HUDEP-2 (cell line): ENCODE results near the gene LRRC8B.
"Not testable (repeated sequence)": the region's sequence is repeated elsewhere in the genome, so short reads cannot be mapped to it uniquely, and the experiment has no call there.

Source experiments
- DNase-seq, 76 experiments: peaks; one replicate each; lab custom pipeline; 2025; ENCODE audit not compliant: unreplicated experiment in 76 of 76; lab: John Stamatoyannopoulos, UW

Gene LRRC8B

DNA sequence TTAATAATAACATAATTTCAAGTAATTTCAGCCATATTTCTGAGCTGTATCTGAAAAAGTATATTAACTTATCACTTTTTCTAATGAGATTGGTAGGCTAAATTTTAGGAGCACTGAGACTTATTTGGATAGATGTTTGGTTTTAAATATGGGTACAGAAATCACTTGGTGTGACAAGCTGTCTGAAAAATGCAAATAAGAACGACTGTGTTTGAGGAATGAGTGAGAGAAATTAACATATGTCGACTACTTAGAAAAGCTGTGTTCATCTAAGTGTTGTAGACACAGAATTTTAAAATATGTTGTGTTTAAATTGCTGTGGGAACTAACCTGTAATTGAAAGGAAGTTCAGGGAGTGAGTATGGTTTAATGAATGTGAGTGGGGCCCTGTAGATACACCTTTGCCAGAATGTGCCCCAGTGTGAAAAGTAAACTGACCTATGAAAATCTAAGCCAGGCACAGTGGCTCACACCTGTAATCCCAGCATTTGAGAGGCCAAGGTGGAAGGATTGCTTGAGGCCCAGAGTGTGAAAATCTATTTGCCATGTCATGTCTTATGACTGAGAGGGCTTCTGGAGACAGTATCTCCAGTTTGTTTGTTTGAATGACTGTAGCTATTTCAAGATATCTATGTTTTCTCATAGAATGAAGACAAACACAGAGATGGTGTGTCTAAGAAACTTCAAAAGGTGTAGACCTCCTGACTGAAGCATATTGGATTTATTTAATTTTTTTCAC is 54.5 kb downstream of the LRRC8B start:
- no peak for DNase-seq

DNA sequence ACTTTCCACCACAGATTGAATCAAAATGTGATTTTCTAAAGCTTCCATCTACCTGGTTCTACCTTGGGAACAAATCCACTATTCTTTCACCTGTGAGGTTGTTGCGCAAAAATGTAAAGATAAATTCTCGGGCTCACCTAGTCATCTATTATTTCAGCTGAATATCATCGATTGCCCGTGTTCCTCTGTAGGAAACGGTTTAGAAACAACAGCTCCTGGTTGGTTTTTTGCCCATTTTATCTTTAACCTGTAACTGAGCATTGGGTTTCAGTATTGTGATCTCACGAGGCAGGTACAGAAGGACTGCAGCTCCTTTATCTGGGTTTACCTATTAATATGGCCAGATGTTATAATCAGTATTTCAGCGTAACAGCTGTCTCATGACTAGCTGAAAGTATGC is 55.4 kb downstream of the LRRC8B start:
- DNase-seq, result no peak

DNA sequence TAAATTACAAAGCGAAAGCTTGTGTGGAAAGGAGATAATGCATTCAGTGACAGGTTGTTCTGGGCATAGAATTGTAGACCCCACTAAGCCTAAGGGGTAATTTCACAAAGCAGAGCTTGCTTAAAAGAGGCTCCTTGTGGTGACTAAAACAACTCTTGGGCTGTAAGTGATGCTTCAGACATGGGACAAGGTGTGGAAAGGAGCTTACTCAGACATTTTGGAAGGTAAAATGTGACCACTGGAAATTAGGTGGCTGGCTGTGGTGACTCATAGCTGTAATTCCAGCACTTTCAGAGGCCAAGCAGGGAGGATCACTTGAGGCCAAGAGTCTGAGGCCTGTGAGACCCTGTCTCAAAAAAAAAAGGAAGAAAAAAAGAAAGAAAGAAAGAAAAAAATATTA is 57.2 kb downstream of the LRRC8B start:
- no peak for DNase-seq

DNA sequence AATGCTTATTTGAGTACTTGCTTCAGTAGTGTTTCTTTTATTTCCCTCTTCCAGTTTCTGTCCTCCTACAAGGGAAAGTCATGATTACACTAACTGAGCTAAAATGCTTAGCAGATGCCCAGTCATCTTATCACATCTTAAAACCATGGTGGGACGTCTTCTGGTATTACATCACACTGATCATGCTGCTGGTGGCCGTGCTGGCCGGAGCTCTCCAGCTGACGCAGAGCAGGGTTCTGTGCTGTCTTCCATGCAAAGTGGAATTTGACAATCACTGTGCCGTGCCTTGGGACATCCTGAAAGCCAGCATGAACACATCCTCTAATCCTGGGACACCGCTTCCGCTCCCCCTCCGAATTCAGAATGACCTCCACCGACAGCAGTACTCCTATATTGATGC is 57.9 kb downstream of the LRRC8B start:
- no peak for DNase-seq

DNA sequence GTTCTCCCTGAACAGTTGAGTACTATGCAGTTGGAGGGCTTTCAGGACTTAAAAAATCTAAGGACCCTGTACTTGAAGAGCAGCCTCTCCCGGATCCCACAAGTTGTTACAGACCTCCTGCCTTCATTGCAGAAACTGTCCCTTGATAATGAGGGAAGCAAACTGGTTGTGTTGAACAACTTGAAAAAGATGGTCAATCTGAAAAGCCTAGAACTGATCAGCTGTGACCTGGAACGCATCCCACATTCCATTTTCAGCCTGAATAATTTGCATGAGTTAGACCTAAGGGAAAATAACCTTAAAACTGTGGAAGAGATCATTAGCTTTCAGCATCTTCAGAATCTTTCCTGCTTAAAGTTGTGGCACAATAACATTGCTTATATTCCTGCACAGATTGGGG is 59.6 kb downstream of the LRRC8B start:
- no peak for DNase-seq

DNA sequence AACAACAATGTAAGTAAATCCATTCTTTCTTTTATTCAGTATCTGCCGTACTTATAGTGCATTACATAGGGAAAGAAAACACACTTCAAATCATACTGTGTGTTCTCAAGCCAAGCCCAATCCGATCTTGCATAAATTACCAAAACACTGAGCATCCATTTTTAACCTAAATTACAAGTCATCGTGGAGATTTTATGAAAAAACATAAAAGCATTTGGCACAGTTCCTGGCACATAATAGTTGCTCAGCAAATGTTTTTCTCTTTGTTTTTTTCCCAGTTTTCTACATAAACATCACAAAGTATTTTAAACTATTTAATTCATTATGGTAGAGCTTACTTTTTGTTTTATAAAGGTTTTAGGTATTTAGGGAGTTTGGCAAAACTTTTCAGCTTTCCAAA is 60.2 kb downstream of the LRRC8B start:
- DNase-seq, result no peak

DNA sequence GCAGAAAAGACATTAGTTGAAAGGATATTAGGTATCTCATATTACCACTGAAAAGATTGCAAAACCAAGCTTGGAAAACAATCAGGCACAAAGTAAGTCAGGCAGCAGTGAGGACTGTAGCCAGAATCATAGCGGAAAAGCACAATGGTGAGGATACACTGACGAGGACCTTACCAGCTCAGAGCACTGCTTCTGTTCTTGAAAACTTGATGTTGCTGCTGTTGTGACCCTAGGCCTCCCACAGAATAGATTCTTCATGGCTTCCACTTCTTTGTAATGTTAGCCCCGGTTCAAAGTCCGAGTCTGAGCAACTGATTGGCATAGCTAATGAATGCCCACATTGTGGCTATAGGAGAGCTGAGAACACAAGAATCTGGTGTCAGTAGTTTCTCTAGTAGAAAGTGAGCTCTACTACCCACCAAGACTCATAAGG is 63.1 kb downstream of the LRRC8B start:
- DNase-seq, result no peak

DNA sequence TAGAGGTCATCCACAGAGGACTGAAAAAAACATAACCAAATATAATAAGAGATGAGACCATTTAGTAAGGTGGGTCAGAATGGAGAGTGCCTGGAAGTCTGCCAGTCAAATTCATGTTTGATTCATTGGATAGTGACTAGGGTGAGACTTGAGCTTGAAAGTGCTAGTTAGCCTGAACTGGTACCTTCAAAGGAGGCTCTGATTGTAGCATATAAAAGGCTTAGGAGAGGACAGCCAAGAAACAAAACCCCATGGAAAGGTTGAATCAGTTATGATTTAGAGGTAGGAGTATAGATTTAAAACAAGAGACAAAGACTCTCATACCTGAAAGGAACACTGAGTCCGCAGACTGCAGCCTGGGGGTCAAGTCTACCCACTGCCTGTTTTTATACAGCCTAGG is 63.9 kb downstream of the LRRC8B start:
- no peak for DNase-seq

DNA sequence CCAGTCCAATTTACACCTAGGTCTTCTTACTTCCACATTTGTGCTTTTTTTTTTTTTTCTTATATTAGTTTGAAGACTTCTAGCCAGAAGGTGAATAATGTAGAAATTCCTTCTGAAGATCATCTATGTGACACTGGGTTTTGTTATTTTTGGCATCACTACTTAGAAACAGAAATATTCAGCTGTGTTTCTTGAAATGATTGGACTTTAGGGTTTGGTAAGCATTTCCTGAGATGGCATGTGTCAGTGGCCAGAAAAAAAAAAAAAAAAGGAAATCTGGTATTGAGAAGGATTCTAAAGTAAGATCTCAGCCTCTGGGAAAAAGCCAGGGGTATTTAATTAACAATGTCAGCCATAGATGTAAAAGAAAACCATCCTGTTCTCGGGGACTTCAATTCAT is 64.9 kb downstream of the LRRC8B start:
- DNase-seq, result no peak

DNA sequence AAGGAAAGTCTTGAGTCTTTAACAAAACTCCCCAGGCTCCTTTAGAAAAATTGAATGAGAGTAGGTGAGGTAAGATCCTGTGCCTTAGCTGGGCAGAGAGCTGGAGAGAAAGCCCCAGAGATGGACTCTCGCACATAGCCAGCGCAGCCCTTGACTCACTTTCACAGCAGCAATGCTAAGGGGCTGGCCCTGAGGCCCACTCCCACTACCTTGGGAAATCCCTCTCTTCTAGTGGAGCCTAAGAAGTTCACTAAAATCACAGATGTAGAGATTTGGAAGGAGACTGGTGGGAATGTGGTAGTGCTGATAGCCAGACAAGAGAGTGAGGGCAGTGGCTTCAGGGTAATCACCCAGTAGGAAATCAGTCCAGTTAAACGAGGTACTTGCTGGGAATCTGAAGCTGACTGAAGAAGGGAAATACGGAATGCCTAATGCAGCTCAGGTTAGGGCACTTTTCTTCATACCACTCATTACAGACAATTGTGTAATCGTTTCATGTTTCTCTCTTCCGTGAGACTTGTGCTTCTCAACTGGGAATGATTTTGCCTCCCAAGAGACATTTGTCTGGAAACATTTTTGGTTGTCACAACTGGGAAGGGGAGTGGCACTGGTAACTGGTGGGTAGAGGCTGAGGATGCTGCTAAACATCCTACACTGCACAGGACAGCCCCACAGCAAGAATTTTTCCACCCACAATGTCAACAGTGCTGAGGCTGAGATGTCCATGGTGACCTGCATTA is 65.9 kb downstream of the LRRC8B start:
- DNase-seq, result no peak

DNA sequence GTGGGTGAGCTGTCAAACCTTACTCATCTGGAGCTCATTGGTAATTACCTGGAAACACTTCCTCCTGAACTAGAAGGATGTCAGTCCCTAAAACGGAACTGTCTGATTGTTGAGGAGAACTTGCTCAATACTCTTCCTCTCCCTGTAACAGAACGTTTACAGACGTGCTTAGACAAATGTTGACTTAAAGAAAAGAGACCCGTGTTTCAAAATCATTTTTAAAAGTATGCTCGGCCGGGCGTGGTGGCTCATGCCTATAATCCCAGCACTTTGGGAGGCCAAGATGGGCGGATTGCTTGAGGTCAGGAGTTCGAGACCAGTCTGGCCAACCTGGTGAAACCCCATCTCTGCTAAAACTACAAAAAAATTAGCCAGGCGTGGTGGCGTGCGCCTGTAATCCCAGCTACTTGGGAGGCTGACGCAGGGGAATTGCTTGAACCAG is 68.3 kb downstream of the LRRC8B start:
- DNase-seq, result not testable (repeated sequence)

DNA sequence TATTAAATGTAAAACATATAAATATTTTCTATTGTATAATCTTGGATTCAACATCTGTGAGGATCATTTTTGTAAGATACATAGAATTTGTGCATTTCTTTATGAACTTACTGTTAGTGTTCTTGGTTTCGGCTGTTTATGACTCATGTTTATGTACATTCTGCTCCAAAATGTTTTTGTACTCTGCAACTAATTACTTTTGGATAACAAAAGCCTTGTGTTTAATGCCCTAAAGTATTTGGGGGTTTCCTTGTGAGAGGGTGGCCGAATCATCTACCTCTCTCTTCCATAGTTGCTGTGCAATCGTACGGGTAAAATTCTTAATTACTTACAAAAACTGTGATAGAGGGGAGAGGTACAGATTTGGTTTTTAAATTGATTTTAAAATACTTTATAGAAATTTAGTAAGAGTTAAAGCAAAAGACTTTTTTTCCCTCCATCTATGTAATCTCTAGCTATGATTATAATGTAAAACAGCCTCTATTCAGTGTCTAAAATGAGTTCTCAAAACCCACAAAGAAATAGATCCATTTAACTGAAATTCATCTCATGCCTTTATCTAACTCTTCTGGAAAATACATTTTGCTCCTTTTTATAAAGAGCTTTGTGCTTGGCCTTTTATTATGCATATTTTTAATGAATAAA is 69.6 kb downstream of the LRRC8B start:
- no peak for DNase-seq

DNA sequence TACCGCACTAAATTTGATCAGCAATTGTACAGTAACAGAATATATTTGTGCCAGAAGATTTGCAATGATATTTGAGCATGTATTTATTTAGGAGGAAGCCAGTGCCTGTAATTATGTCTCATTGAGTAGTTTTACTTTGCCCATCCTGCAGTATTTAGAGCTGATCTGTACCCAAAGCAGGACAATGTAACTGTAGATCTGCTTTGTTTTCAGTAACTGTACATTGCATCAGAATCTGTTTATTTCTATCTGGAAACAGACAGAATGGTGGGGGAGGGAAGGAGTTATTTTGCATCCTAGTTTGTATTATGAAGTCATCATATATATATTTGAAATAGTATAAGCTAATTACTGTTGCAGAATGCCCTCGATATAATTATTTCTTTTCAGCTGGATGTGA is 72.1 kb downstream of the LRRC8B start:
- DNase-seq, result no peak

DNA sequence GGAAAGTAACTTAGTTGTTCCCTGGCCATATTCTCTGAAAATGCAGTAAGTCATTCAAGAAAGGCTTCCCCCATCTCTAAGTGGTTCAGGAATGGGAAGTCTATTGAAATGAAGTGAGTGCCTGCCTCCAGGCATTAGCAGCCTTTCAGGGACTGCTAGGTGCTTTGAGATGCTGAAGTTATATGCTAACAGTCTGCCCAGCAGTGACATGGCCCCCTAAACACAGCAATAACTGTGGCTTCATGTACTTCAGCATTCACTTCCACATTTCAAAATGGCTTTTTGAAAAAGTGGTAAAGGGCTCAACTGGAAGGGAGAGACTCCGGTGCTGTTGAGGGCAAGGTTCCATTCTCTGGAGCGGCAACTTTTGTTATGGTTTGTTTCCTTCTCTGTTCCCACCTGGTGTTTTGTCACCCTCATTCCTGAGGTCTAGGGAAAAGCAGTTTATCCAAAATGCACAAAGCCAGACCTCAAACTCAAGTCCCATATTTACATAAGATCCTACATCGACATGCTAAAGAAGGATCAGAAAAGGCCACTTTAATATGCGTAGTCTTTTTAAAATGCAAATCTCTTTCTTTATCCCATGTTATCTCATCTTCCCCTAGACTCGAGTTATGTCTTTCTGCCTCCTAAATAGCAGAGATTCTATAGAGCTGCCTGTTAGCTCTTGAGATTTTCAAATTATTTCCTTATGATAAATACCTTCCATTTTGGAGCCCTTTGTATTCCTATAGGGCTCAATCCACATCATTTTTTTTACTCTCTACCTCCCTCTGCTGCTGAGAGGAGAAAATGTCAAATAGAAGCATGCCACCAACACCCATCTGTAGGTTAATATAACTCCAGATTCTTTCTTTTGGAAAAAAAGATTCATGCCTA is 74.1 kb downstream of the LRRC8B start:
- DNase-seq, result peak in 28 of 76 experiments; percentile 6 to 56 (median 26)

DNA sequence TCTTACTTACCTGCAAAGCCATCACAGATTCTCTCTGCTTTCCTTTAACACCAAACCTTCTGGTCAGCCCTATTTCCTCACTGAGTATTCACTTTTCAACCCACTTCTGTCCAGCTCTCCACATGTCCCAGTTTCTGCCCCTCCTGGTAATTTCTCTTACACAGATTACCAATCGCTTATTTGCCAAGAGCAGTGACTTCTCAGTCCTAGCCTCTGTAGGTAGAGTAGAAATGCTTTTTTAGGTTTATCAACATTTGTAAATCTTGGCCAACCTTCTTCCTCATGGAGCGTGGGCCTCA is 74.7 kb downstream of the LRRC8B start:
- DNase-seq, result no peak

DNA sequence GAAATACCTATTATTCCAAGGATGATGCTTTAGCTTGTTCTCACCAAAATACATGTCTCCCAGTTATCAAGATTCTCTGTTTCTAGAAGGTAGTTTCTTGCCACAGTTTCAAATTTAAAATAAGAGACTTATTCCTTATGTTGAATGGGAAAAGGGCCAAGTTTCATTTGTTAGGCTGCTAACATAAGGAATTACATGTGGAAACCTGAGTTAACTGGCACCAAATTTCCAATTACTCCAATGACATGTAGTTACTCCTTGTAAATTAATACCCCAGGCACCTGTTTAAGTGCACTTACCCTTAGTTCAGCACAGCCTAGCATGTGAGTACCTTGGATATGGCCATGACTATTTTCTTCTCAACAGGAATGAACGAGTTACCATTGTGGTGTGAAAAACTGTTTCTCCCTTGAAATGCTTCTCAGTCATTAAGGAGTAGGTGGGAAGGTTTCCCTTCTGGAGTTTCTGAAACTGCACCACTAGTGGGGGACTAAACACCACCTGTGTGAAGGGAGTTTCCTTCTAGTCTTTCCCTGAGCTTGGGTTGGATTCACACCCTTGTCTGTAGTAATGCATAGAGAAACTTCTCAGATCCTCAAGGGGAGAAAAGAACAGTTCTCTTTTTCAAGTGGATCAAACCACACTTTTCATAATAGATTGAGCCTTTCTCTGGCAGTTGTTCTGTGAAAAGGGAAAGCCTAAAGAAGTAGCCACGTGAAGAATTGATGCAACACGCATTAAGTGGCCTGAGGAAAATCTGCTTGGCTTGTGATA is 76.0 kb downstream of the LRRC8B start:
- DNase-seq, result no peak

DNA sequence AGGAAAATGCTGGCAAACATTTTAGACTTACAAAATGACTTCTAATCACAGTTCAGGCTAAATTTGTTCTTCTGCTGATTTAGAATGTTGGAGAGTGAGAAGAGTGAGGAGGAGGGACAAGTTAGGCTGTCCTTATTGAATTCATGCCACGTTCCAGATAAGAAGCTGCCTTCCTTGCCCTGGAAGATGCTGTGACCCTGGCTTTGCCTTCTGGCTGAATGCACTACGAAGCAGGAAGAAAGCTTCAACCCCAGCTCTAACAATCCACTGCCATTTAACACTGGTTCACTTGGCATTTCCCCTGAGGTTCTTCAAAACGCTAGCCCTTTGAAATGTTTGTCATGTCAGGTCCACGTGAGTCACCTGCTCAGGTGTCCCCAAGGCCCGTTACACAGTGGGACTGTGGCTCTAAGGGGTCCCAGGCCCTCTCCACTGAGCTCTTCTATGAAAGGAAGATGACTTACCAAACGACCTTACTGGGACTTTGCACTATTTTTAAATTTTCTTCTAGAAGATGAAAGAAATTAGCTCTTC is 78.3 kb downstream of the LRRC8B start:
- no peak for DNase-seq

DNA sequence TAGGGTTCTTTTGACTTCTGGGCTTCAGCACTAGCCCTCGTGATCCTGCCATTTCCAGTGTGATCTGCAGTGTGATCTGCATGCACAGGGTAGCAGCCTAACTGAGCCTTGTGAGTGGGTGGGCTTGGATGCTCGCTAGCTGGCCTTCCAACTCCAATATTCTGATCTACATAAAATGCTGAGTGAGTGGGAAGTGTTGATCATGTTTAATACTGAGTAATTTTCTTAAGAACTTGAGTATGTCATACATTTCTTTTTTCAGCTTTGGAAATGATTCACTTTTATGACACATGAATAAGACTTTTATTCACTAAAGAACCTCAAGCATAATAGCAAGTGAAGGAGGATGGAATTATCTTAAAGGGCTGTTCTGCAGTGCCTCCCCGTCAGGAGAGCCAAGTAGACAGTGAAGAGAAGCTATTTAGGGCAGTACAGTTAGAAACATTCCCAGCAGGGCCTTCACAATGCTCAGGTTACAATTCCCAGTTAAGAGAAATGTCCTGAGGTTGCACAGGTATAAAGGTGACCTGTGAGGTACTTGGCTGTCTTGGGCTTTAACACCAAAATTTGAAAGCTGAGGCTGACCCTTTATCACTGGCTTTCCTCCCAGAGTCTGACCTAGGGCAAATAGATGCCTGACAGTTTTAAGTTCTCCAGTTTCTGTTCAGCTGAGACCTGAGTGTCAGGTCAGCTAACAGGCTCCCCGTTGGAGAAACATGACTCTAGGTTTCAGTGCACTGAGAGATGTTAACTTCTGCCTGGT is 79.2 kb downstream of the LRRC8B start:
- no peak for DNase-seq

DNA sequence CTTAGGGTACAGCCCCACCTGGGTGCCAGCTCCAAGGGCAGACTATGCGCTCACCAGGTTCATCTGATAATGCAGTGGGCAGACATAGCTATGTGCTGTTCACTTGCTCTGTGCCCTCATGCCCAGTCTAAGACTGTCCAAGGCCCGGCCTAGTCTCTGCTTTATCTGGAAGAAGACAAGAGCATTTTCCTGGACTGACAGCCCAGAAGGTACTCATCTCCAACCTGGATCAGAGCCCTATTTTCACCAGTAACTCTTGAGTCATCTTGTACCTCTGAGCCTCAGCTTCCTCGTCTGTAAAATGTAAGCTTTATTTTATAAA is 79.7 kb downstream of the LRRC8B start:
- no peak for DNase-seq
